GM19240 (cell line): ENCODE results near the gene IL4I1.

ENCODE experiments used
- DNase-seq: peaks from one replicate; pipeline ENCODE4 v3.0.0; 2011; ENCODE audit warnings: low spot score; ENCODE audit not compliant: insufficient read length

IL4I1 gene

DNA sequence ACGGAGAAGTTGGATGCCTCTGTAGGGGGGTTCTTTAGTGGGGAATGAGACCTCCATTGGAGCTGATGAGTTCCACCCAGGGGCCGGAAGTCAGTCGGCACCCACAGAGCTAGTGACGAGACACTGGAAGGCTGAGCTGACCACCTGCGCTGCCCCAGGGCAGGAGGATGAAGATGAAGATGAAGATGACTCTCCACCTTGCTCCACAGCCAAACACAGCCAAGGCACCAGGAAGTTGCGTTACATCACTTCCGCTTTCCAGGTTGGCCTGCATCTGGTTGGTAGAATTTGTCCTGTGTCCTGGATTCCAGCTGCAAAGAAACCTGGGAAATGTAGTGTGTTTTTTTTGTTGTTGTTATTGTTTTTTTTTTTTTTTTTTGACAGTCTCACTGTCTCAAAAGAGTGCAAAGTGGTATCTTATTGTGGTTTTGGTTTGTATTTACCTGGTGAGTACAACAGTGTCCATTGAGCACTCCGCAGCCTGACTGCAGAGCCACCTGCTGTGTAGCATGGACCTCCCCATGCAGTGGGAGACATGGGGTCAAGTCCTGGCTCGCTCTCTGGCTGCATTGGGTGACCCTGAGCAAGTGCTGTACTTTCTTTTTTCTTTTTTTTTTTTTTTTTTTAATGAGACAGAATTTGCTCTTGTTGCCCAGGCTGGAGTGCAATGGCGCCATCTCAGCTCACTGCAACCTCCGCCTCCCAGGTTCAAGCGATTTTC lies 17.3 kb downstream of the IL4I1 start:
- no peak for DNase-seq

DNA sequence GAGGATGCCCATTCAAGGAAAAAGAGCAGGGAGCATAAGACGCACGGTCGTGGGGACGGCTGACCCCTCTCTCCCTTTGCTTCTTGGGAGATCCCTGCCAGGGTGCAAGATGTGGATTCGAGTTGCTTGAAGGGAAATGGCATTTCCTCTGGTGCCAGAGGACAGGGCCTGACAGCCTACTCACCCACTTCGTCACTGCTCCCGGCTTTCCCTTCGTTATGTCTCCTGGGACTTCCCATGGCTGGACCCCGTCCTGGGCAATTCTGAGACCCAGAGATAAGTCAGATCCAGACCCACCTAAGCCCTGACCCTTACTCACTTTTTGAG lies 18.0 kb downstream of the IL4I1 start:
- DNase-seq = no peak

- DNase-seq = peak; percentile 99
Measured at GRCh38 chr19:49877879-49878743, 18.6 kb downstream of the IL4I1 start.

DNA sequence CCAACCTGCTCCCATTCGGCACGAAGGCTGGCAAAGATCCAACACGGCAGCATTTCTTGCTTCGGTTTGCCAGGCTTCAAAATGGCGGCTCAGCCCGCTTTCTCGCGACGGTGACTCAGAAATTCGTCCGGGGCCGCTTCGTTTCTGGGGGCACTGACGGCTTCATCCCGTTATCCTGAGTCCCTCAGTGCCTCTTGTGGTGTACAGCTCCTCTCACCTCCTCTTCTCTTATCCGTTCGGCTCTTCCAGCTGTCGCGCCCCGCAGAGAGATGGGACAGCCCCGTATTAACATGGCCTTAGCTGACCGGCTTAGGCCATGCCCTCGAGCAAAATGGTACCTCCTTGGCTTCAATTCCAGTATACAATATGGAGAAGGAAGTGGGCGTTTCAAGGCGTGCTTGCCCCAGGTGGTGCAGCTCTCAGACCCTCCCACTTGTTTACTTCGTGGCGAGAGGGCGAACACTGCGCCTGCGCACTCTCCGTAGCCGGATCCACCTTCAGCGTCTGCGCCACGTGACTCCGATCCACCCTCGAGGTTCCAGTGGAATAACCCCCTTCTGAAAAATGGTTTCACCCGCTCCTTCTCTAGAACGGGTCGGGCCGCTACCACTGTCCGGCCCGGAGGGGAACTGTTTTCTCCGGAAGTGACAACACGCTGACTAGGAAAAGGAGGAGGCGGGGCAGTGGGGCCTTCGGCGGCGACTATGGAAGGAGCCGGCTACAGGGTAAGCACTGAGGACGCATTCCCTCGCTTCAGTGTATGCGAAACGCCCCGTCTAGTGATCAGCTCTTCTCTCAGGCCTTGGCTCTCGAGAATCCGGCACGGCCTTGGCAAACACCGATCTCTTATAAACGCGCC lies 19.4 kb downstream of the IL4I1 start, which contains the start of the genes AKT1S1 and TBC1D17:
Gene AKT1S1 (minus strand): TSS at position 336 of the 859 bp plus-strand sequence. CDS start 4,060 bp downstream, outside the sequence.
Gene TBC1D17 (plus strand): TSS at position 683 of the 859 bp plus-strand sequence. CDS start 22 bp downstream, at position 705.
- DNase-seq = peak; percentile 99

- peak; percentile 61 for DNase-seq
Measured at GRCh38 chr19:49876422-49877019, 20.2 kb downstream of the IL4I1 start.

GRCh38 chr19:49875857-49876421 lies 20.7 kb downstream of the IL4I1 start:
- no peak for DNase-seq

GRCh38 chr19:49875177-49875576 lies 21.5 kb downstream of the IL4I1 start:
- DNase-seq = no peak

- DNase-seq = no peak
Measured at GRCh38 chr19:49874503-49875157, 22.1 kb downstream of the IL4I1 start.

DNA sequence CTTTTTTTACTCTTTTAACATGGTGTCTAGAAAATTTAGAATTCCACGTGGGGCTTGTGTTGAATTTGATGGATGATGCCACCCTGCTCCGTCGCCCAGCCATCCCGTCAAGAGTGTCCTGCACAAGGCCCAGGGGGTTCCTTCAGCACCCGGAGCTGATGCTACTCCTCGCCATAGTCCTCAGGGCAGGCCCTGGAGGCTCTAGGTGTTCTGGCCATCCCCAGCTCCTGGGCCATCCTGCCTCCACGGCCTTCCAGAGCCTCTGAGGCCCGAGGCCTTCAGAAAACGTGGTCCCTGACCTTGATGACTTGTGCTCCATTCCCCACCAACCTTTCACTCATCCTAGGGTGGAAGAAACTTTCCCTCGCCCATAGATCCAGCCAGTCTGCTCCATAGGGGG lies 22.9 kb downstream of the IL4I1 start:
- DNase-seq = no peak

DNA sequence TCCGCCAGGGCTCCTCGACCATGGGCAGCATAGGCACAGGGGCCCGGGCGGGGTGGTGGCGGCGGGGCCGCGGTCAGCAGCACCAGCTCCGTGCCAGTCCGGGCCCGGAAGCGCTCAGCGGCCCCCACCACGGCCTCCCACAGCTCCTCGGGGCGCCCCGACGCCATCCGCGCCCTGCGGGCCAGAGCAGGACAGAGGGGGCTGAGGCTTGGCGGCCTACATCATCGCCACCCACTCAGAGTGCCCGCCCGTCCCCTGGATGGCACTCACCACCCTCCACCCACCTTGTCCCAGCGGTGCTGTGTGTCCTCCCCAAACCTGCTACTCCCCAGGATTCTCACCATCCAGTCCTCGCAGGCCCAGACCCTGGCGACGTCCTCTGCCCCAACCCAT lies 23.6 kb downstream of the IL4I1 start:
- no peak for DNase-seq

GRCh38 chr19:49872245-49873128 lies 24.2 kb downstream of the IL4I1 start:
- DNase-seq = no peak

DNA sequence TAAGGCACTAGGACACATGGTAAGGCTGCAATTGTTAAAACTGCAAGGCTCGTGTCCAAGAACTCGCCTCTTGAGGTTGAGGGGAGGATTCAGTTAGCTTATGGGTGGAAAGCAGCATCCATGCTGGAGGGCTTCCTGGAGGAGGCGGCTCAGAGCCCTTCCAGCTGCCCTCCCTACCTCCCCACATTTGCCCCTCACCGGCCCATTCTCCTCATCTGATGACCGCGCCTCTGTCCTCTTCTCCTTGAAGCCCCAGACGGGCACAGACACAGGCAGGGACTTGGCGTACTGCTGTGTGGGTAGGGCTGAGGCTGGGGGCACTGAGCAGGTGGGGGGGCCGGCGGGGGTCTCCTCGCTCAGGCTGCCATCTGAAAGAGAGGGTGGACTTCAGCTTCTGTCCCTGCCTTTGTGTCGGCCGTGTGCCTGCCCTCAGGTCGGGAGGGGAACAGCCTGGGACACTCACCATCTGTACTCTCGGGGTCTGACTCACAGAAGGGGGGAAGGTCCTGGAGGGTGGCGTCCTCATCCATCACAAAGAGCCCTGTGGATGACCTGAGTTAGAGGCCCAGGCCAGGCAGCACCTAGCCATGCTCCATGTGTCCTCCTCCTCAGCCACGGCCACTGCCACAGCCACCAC lies 25.2 kb downstream of the IL4I1 start:
- no peak for DNase-seq

- DNase-seq = no peak
Measured at GRCh38 chr19:49870309-49870901, 26.3 kb downstream of the IL4I1 start.

GRCh38 chr19:49869484-49870308 lies 27.0 kb downstream of the IL4I1 start:
- peak; percentile 91 for DNase-seq

DNA sequence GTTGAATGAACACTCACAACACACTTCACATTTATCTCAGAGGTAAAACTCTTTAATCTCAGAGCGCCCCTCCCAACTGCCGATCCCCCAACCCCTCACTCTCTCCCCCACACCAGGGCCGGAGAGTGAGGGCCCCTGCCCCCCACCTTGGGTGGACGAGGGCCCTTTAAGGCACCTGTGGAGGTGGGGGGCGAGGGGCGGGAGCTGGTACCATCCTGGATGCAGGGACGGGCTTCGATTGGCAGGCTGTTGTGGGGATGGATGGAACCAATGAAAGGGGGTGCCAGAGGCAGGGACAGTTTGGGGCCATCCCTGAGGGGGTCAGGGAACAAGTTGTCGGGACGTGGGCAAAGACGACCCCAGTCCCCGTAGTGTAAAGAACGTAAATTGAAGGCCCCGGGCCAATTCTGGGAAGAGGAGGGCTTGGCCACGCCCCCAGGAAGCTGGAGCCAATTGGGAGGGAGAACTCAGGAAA lies 27.6 kb downstream of the IL4I1 start:
- DNase-seq = no peak

DNA sequence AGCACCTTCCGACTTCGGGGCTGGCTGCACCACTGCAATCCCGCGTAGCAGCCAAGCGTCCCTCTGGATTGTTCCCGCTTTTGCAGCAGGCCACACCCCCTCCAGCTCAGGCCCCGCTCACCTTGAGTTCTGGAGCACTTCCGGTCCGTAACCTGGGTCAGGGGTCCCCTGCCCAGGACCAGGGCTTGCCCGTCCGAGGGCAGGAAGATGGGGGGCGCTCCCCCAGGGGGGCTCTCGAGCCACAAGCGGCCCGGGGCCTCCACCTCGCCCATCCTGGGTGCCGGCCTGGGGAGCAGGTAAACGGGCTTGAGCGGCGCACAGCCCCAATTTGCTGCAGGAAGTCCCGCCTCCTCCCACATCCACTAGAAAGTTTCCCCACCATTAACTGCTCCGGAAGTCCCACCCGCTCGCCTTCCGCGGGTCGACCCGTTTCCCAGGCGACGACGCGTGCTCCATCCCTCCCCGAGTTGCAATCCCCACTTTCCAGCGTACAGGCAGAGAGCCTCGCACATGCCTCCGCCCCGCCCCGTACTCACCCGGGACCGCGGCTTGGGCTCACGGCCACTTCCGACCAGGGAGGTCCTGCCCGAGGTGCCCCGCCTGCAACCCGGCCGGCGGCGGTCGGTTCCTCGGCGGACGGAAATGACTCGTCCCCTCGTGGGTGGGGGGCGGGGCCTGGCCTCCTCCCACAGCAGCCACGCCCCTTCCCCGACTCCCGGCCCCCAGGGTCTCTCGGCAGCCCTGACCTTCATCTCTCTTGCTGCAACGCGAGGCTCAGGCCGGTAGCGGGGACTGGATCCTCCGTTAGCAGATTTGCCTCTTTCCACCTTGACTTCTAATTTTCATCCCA lies 29.5 kb downstream of the IL4I1 start, which contains the start of gene PNKP:
Gene PNKP (minus strand): TSS at position 644 of the 850 bp plus-strand sequence. CDS start 372 bp downstream, at position 272.
- DNase-seq = peak; percentile 96
